Measurements from ENCODE around the gene AQP1. TPM values are rescaled to one million over a fixed set of nuclear protein-coding genes. Genes with fewer than 3 reads are reported as not detected.

The AQP1 gene
- total and polyA plus RNA-seq, 3 donors from 2014 or later: 15.2 to 55.8 (median 28.1) TPM

DNA sequence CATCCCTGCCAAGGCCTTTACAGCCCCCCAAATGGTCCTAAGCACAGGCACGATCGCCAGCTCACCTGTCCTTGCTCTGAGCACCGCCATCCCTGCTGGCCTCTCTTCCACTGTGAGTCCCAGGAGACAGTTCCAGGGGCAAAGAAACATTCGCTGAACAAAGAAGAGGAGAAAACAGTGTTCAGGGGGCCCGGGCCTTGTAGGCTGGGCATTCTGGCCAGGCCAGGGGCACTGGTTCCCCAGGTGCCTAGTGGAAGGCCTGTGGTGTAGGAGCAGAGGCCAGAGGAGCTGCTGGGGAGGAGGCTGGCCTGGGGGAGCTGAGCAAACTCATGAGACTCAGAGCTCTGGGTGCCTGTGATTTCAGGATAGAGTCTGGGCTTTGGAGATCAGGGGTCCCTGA, 22.6 kb downstream of the AQP1 start:
- DNase-seq: no peak
- Histone ChIP-seq H3K9me3 (no peaks in the 10 kb centered on the region), H3K4me3 (no peak overlapping the region), H3K27ac (no peak overlapping the region), H3K27me3 (no peaks in the 10 kb centered on the region), H3K36me3 (ENCODE audit: low read depth, missing control alignments) (no peaks in the 10 kb centered on the region), H3K4me1 (no peaks in the 10 kb centered on the region)
- TF ChIP-seq, protein P1, sequence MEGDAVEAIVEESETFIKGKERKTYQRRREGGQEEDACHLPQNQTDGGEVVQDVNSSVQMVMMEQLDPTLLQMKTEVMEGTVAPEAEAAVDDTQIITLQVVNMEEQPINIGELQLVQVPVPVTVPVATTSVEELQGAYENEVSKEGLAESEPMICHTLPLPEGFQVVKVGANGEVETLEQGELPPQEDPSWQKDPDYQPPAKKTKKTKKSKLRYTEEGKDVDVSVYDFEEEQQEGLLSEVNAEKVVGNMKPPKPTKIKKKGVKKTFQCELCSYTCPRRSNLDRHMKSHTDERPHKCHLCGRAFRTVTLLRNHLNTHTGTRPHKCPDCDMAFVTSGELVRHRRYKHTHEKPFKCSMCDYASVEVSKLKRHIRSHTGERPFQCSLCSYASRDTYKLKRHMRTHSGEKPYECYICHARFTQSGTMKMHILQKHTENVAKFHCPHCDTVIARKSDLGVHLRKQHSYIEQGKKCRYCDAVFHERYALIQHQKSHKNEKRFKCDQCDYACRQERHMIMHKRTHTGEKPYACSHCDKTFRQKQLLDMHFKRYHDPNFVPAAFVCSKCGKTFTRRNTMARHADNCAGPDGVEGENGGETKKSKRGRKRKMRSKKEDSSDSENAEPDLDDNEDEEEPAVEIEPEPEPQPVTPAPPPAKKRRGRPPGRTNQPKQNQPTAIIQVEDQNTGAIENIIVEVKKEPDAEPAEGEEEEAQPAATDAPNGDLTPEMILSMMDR (IDR thresholded peaks at IDR 0.05): no peak
- TF ChIP-seq POLR2A (IDR thresholded peaks at IDR 0.05): no peak
- 86 to 94% methylated on average over 5 of the region's 5 CpGs for WGBS, 2 donors
- intact Hi-C loops (cut with DNase I; ENCODE audit: low total_unique reads): no loop called here

DNA sequence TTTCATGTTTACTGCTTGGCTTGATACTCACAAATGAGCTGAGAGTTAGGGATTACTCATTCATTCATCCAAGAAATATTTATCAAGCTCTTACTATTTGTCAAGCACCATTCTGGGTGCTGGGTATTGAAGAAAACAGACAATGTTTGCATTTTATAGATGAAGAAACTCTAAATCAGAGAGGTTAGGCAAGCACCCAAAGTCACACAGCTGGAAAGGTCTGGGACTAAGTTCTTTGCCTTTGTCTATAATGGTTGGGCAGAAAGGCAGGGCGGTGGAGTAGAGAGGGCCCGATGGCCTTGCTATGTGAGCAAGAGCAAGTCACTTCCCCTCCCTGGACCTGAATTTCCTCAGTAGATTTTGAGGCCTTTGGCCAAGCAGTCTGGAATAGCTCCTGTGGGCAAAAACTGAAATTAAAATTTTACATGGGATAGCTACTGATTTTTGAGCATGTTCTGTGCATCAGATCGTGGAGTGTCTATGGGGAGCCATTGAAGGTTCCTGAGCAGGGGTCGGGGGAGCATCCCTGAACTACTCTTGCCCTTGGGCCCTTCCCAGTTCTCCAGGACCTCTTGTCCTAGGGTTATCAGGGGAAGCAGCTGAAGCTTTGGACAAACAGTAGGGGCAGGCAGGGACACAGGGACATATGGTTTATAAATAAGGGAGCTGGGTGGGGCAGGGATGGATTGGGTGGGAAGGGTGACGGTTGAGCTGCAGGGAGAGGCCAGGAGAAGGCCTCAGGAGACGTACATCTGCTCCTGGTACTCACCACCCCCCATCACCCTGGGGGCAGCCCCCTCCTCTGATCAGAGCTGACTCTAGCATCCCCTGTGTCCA, 23.3 kb downstream of the AQP1 start:
- H3K36me3 ChIP-seq (ENCODE audit: low read depth, missing control alignments): no peaks in the 10 kb centered on the region
- no peaks in the 10 kb centered on the region for H3K27me3 ChIP-seq
- H3K9me3 ChIP-seq: no peaks in the 10 kb centered on the region
- no peak for DNase-seq
- no peak overlapping the region for H3K27ac ChIP-seq
- no peak for TF ChIP-seq POLR2A (IDR thresholded peaks at IDR 0.05)
- TF ChIP-seq, protein P1 (IDR thresholded peaks at IDR 0.05): no peak
- H3K4me3 ChIP-seq: no peak overlapping the region
- no peaks in the 10 kb centered on the region for H3K4me1 ChIP-seq
- 82% methylated on average over 6 of the region's 6 CpGs for WGBS, 2 donors
- intact Hi-C loops (cut with DNase I; ENCODE audit: low total_unique reads): no loop called here

DNA sequence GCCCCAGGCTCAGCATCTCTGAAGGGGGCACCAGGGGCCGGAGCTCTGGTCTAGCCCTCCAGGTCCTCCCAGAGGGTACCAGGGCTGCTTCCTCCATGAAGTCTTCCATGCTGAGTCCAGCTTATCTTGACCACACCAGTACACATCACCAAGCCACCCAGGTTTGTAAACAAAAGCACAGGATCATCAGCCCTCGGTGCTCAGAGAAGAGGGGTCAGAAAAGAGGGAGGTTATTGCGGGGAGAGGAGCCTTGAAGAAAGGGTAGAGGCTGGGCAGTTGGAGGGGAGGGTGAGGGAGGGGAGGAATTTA, 23.9 kb downstream of the AQP1 start:
- Histone ChIP-seq H3K4me1 (no peaks in the 10 kb centered on the region), H3K27me3 (no peaks in the 10 kb centered on the region), H3K4me3 (no peak overlapping the region), H3K27ac (no peak overlapping the region), H3K9me3 (no peaks in the 10 kb centered on the region), H3K36me3 (ENCODE audit: low read depth, missing control alignments) (no peaks in the 10 kb centered on the region)
- 91 to 96% methylated on average over 3 of the region's 3 CpGs for WGBS, 2 donors
- intact Hi-C loops (cut with DNase I; ENCODE audit: low total_unique reads): no loop called here
- TF ChIP-seq POLR2A (IDR thresholded peaks at IDR 0.05): no peak
- TF ChIP-seq, protein P1 (IDR thresholded peaks at IDR 0.05): no peak
- no peak for DNase-seq

DNA sequence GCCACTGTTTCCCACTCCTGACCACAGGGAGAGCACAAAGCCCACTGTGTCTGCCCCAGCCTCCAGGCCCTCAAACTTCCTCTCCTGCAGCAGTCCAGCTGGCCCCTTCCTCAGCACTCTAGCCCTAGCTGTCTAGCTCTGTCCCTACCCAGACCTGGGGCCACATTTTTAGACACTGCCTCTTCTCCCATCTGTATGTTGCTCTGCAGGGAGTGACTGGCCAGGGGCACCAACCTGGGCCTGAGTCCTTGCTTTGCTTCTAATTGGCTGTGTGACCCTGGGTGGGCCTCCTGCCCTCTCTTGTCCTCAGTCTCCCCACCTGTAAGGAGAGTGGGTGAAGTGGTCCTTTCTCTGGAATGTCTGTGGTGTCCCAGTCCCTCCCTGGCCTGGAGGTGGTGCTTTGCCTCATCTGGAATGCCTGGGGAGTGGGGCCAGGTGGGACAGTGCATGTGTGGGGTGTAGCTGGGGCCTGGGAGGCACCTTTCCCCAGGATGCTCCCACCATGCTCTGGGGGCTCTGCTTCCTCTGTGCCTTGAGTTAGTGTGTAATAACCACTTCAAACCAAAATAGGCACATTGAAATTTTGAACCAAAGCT, 25.1 kb downstream of the AQP1 start:
- no peaks in the 10 kb centered on the region for H3K9me3 ChIP-seq
- no peak for DNase-seq
- no peaks in the 10 kb centered on the region for H3K36me3 ChIP-seq (ENCODE audit: low read depth, missing control alignments)
- intact Hi-C loops (cut with DNase I; ENCODE audit: low total_unique reads): no loop called here
- H3K4me3 ChIP-seq: no peak overlapping the region
- H3K27ac ChIP-seq: no peak overlapping the region
- no peaks in the 10 kb centered on the region for H3K27me3 ChIP-seq
- H3K4me1 ChIP-seq: no peaks in the 10 kb centered on the region
- no peak for TF ChIP-seq POLR2A (IDR thresholded peaks at IDR 0.05)
- TF ChIP-seq, protein P1 (IDR thresholded peaks at IDR 0.05): no peak

DNA sequence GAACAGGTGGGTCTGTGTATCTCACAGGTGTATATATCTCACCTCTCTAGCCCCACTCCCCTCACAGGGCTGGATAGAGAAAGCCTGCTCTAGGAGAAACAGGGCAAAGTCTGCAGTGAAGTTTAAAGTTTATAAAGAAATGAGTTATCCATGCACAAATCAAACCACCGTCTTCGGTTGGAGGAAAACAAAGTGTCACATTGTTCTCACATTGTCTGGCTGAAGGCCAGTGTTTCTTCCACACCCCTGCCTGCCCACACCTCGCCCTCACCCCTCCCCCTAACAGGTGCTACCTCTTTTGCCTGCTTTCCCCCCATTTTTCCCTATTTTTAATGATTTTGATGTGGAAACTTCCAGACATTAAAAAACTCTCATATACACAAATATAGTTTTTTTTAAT, 25.8 kb downstream of the AQP1 start:
- Histone ChIP-seq H3K27ac (no peak overlapping the region), H3K4me1 (no peaks in the 10 kb centered on the region), H3K4me3 (no peak overlapping the region), H3K36me3 (ENCODE audit: low read depth, missing control alignments) (no peaks in the 10 kb centered on the region), H3K27me3 (no peaks in the 10 kb centered on the region), H3K9me3 (no peaks in the 10 kb centered on the region)
- TF ChIP-seq, protein P1 (IDR thresholded peaks at IDR 0.05): no peak
- no peak for TF ChIP-seq POLR2A (IDR thresholded peaks at IDR 0.05)
- 37 to 41% methylated on average over 3 of the region's 3 CpGs for WGBS, 2 donors
- intact Hi-C loops (cut with DNase I; ENCODE audit: low total_unique reads): no loop called here
- no peak for DNase-seq

Data from testis (tissue), 3 donors.